HepG2 (cell line): Measurements from ENCODE around the gene C2. TPM values are rescaled to one million over a fixed set of nuclear protein-coding genes. Genes with fewer than 3 reads are reported as not detected.

Experiments
- AGO1 ChIP-seq: fragments of 200-400 bp; formaldehyde crosslinking; IDR thresholded peaks from 2 replicates; pipeline ENCODE4 v1.6.1; 2017; ENCODE audit warnings: mild to moderate bottlenecking, low read depth, low read length, moderate library complexity; ENCODE audit not compliant: poor library complexity, severe bottlenecking
- AHR ChIP-seq: IDR thresholded peaks from 2 replicates; pipeline ENCODE4 v1.6.1; 2018; ENCODE audit warnings: missing genetic modification reagents, missing compliant biosample characterization
- CCDC6 ChIP-seq: sonication (generic); formaldehyde crosslinking; IDR thresholded peaks from 2 replicates; pipeline ENCODE4 v1.8.1; 2022; ENCODE audit warnings: mild to moderate bottlenecking, missing genetic modification reagents, moderate library complexity
- EZH2 ChIP-seq: conservative IDR thresholded peaks from 2 replicates; pipeline ENCODE4 v1.6.1; 2012; ENCODE audit warnings: mild to moderate bottlenecking, low read depth, low read length, moderate library complexity
- FOXA1 ChIP-seq, 2 experiments: fragments of 450-650 bp in 1 of 2; sonication (generic) in 1 of 2; formaldehyde crosslinking in 1 of 2; IDR thresholded peaks; 2 replicates each; pipeline versions ENCODE4 v1.4.0 to v1.6.1; 2016 to 2020; ENCODE audit warnings: missing genetic modification reagents in 1 of 2
- KLF12 ChIP-seq: sonication (generic); formaldehyde crosslinking; IDR thresholded peaks from 2 replicates; pipeline ENCODE4 v1.4.0; 2020; ENCODE audit warnings: missing genetic modification reagents, borderline replicate concordance
- KLF13 ChIP-seq: sonication (generic); formaldehyde crosslinking; IDR thresholded peaks from 2 replicates; pipeline ENCODE4 v1.4.0; 2020; ENCODE audit warnings: mild to moderate bottlenecking, missing genetic modification reagents
- NFE2L2 ChIP-seq: fragments of 150-350 bp; IDR thresholded peaks from 2 replicates; pipeline ENCODE4 v1.6.1; 2014; ENCODE audit warnings: low read length
- NFYC ChIP-seq: IDR thresholded peaks from 2 replicates; pipeline ENCODE4 v1.6.1; 2016; ENCODE audit warnings: missing genetic modification reagents, missing compliant biosample characterization
- RARA ChIP-seq: IDR thresholded peaks from 2 replicates; pipeline ENCODE4 v1.6.1; 2016; ENCODE audit warnings: missing genetic modification reagents, missing compliant biosample characterization
- SMAD3 ChIP-seq: sonication (generic); formaldehyde crosslinking; IDR thresholded peaks from 2 replicates; pipeline ENCODE4 v1.4.0; 2020; ENCODE audit warnings: missing genetic modification reagents
- SOX6 ChIP-seq, 2 experiments: fragments of 450-650 bp in 1 of 2; sonication (generic) in 1 of 2; formaldehyde crosslinking in 1 of 2; IDR thresholded peaks; 2 replicates each; pipeline versions ENCODE4 v1.4.0 to v1.6.1; 2017 to 2020; ENCODE audit warnings: antibody characterized with exemption in 1 of 2, mild to moderate bottlenecking in 1 of 2, missing genetic modification reagents in 1 of 2
- ZBTB38 ChIP-seq: sonication (generic); formaldehyde crosslinking; IDR thresholded peaks from 2 replicates; pipeline ENCODE4 v1.5.1; 2020; ENCODE audit warnings: mild to moderate bottlenecking, missing genetic modification reagents
- ZNF558 ChIP-seq: sonication (generic); formaldehyde crosslinking; IDR thresholded peaks from 2 replicates; pipeline ENCODE4 v1.9.0; 2022; ENCODE audit warnings: mild to moderate bottlenecking, missing genetic modification reagents, borderline replicate concordance
- ZNF629 ChIP-seq: sonication (generic); formaldehyde crosslinking; conservative IDR thresholded peaks from 2 replicates; pipeline ENCODE4 v1.5.0; 2020; ENCODE audit warnings: missing genetic modification reagents
- polyA plus RNA-seq, 8 experiments: library from polyadenylated mRNA; depleted of rRNA in 3 of 8; stranded (reverse) in 7 of 8; unstranded in 1 of 8; fragments of >200 nt; fragmentation: Illumina TruSeq in 4 of 8; extraction: Trizol in 4 of 8; gene quantifications; 2 replicates each; pipeline versions ENCODE4 v1.2.1 to v1.2.3, GENCODE V29; 2011 to 2016; ENCODE audit warnings: low read depth in 4 of 8, missing spikeins in 1 of 8, mixed read lengths in 1 of 8; ENCODE audit not compliant: insufficient read depth in 1 of 8
- total RNA-seq, 5 experiments: library from RNA; depleted of rRNA; stranded (reverse); fragments of >200 nt; fragmentation: Illumina TruSeq; extraction: Trizol; gene quantifications; 2 replicates each; pipeline ENCODE4 v1.2.3, GENCODE V29; 2016; ENCODE audit warnings: low read depth in 1 of 5
- TF ChIP-seq, protein P1 (sequence below): sonication (generic); formaldehyde crosslinking; IDR thresholded peaks from 2 replicates; pipeline ENCODE4 v1.4.0; 2020; ENCODE audit warnings: missing genetic modification reagents
- TF ChIP-seq, protein P2 (sequence below): IDR thresholded peaks from 2 replicates; pipeline ENCODE4 v1.6.1; 2016; ENCODE audit warnings: mild to moderate bottlenecking, missing biosample characterization, missing genetic modification reagents
- TF ChIP-seq, protein P3 (sequence below): IDR thresholded peaks from 2 replicates; pipeline ENCODE4 v1.6.1; 2016; ENCODE audit warnings: missing genetic modification reagents, missing compliant biosample characterization
- TF ChIP-seq, protein P4 (sequence below): sonication (generic); formaldehyde crosslinking; IDR thresholded peaks from 2 replicates; pipeline ENCODE4 v1.5.0; 2020; ENCODE audit warnings: missing genetic modification reagents

The C2 gene
- total and polyA plus RNA-seq, 2 of the 13 experiments (the other 11 are each of a cell fraction or from before 2014, with no cell fraction given) = 165 to 307 TPM

DNA sequence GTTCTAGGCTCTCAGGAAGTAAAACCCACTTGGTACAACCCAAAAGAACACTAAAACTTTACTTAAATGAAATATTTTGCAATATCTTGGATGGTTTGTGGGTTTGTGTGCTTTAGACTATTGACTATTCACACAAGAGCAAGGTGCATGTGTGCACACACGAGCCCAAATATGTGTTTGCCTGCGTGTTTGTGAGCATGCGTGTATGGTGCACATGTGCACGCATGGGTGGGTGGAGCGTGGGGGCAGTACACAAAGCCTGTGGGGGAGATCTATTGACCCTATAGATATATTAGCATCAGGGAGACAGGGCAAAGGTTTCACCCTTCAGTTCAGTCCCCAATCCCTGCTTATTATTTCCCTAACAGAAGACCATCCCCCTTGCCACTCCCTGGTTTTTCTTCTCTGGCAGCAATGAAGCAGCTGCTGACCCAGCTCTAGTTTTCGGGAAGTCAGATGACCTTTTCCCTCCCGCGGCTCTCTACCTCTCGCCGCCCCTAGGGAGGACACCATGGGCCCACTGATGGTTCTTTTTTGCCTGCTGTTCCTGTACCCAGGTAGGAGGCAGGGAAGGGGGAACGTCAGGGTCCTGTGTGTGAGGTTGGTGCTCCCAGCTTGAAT lies at the start of gene C2 (continued):
- TF ChIP-seq FOXA1 (IDR thresholded peaks at IDR 0.05) (peak; percentile 91), FOXA1 (CRISPR knock-in tag; IDR thresholded peaks at IDR 0.05) (peak; percentile 99), EZH2 (no peak), KLF12 (CRISPR knock-in tag) (no peak), NFYC (CRISPR knock-in tag) (no peak), ZNF629 (peak; percentile 80), ZNF558 (CRISPR knock-in tag) (no peak), CCDC6 (CRISPR knock-in tag) (peak; percentile 48; the same call in 1 of the 2 replicates), ZBTB38 (CRISPR knock-in tag) (peak; percentile 5; the same call in 1 of the 2 replicates), KLF13 (CRISPR knock-in tag) (no peak), AGO1 (no peak), SMAD3 (peak; percentile 87; the same call in 1 of the 2 replicates), AHR (peak; percentile 62), SOX6 (IDR thresholded peaks at IDR 0.05) (no peak), SOX6 (CRISPR knock-in tag; IDR thresholded peaks at IDR 0.05) (peak; percentile 91), NFE2L2 (no peak), RARA (CRISPR knock-in tag) (peak; percentile 84)
- TF ChIP-seq, protein P1, sequence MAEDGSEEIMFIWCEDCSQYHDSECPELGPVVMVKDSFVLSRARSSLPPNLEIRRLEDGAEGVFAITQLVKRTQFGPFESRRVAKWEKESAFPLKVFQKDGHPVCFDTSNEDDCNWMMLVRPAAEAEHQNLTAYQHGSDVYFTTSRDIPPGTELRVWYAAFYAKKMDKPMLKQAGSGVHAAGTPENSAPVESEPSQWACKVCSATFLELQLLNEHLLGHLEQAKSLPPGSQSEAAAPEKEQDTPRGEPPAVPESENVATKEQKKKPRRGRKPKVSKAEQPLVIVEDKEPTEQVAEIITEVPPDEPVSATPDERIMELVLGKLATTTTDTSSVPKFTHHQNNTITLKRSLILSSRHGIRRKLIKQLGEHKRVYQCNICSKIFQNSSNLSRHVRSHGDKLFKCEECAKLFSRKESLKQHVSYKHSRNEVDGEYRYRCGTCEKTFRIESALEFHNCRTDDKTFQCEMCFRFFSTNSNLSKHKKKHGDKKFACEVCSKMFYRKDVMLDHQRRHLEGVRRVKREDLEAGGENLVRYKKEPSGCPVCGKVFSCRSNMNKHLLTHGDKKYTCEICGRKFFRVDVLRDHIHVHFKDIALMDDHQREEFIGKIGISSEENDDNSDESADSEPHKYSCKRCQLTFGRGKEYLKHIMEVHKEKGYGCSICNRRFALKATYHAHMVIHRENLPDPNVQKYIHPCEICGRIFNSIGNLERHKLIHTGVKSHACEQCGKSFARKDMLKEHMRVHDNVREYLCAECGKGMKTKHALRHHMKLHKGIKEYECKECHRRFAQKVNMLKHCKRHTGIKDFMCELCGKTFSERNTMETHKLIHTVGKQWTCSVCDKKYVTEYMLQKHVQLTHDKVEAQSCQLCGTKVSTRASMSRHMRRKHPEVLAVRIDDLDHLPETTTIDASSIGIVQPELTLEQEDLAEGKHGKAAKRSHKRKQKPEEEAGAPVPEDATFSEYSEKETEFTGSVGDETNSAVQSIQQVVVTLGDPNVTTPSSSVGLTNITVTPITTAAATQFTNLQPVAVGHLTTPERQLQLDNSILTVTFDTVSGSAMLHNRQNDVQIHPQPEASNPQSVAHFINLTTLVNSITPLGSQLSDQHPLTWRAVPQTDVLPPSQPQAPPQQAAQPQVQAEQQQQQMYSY = no peak
- TF ChIP-seq, protein P2, sequence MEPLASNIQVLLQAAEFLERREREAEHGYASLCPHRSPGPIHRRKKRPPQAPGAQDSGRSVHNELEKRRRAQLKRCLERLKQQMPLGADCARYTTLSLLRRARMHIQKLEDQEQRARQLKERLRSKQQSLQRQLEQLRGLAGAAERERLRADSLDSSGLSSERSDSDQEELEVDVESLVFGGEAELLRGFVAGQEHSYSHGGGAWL (CRISPR knock-in tag) = peak; percentile 45; the same call in 1 of the 2 replicates
- TF ChIP-seq, protein P3, sequence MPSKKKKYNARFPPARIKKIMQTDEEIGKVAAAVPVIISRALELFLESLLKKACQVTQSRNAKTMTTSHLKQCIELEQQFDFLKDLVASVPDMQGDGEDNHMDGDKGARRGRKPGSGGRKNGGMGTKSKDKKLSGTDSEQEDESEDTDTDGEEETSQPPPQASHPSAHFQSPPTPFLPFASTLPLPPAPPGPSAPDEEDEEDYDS = peak; percentile 77; the same call in 1 of the 2 replicates
- TF ChIP-seq, protein P4, sequence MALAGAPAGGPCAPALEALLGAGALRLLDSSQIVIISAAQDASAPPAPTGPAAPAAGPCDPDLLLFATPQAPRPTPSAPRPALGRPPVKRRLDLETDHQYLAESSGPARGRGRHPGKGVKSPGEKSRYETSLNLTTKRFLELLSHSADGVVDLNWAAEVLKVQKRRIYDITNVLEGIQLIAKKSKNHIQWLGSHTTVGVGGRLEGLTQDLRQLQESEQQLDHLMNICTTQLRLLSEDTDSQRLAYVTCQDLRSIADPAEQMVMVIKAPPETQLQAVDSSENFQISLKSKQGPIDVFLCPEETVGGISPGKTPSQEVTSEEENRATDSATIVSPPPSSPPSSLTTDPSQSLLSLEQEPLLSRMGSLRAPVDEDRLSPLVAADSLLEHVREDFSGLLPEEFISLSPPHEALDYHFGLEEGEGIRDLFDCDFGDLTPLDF (CRISPR knock-in tag) = no peak
